ENCODE results near the gene GALNT9.

DNA sequence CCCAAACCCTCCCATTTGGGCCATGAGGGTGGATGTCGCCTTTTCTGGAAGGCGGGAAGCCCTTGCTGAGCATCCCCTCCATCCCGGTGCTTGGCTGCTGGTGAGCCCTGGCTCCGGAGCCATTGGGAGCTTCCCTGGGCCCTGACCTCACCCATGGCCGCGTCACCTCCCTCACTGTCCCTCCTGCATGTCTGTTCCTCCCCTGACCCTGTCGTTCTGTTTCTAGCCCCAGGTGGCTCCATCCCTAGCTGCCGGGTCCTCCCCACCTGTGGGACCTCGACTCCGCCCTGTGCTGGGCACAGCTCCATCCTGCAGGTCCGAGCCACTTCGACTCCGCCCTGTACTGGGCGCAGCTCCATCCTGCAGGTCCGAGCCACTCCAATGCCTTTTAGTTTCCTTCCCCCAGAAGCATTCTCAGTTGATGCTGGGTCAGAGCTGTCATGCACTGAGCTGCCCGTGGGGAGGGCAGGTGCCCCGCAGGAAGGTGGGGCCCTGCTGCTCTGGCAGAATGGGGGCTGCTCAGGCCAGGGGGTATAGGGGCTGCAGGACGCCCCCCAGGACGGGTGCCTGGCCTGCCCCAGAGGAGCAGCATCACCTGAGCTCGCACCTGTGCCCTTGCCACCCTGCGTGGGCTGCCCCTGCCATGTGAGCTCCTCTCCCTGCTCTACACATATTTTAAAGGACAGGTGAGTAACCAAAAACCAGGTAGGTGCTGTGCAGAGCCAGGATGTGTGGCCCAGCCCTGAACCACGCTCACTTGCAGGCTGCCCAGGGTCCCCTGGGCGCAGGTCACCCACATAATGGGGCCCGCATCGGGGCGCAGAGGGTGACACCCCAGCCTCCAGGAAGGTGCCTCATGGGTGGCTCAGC lies 166.1 kb downstream of the GALNT9 start:
- TF ChIP-seq FOXA1 (IDR thresholded peaks at IDR 0.05), result no peak
- no peak for TF ChIP-seq TARDBP (IDR thresholded peaks at IDR 0.05)
- TF ChIP-seq ZNF384 (IDR thresholded peaks at IDR 0.05), result no peak
- TF ChIP-seq FOXM1 (IDR thresholded peaks at IDR 0.05; ENCODE audit: borderline replicate concordance), result no peak
- TF ChIP-seq BHLHE40 (IDR thresholded peaks at IDR 0.05; ENCODE audit: borderline replicate concordance), result no peak
- TF ChIP-seq, protein P1, sequence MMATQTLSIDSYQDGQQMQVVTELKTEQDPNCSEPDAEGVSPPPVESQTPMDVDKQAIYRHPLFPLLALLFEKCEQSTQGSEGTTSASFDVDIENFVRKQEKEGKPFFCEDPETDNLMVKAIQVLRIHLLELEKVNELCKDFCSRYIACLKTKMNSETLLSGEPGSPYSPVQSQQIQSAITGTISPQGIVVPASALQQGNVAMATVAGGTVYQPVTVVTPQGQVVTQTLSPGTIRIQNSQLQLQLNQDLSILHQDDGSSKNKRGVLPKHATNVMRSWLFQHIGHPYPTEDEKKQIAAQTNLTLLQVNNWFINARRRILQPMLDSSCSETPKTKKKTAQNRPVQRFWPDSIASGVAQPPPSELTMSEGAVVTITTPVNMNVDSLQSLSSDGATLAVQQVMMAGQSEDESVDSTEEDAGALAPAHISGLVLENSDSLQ (IDR thresholded peaks at IDR 0.05), result no peak
- no peak for TF ChIP-seq ELF4 (IDR thresholded peaks at IDR 0.05)
- TF ChIP-seq SP1 (IDR thresholded peaks at IDR 0.05), result no peak
- no peak for TF ChIP-seq HDGF (IDR thresholded peaks at IDR 0.05; ENCODE audit: borderline replicate concordance)
- no peak for TF ChIP-seq LEF1 (IDR thresholded peaks at IDR 0.05; ENCODE audit: borderline replicate concordance)
- no peak for TF ChIP-seq SUZ12 (IDR thresholded peaks at IDR 0.05)

All from HEK293T (cell line).